Endometrium (tissue), 2 donors: ENCODE measurements around the gene PLD2.
"Not testable (repeated sequence)": the region's sequence is repeated elsewhere in the genome, so short reads cannot be mapped to it uniquely, and the experiment has no call there.

ENCODE experiments used
- FAIRE-seq: peaks from 2 replicates; lab custom pipeline; 2012; peaks lifted over from hg19 to GRCh38; lab: Jason Lieb, UNC
- donor health status: control.
- donor health status: control.

PLD2 gene

DNA sequence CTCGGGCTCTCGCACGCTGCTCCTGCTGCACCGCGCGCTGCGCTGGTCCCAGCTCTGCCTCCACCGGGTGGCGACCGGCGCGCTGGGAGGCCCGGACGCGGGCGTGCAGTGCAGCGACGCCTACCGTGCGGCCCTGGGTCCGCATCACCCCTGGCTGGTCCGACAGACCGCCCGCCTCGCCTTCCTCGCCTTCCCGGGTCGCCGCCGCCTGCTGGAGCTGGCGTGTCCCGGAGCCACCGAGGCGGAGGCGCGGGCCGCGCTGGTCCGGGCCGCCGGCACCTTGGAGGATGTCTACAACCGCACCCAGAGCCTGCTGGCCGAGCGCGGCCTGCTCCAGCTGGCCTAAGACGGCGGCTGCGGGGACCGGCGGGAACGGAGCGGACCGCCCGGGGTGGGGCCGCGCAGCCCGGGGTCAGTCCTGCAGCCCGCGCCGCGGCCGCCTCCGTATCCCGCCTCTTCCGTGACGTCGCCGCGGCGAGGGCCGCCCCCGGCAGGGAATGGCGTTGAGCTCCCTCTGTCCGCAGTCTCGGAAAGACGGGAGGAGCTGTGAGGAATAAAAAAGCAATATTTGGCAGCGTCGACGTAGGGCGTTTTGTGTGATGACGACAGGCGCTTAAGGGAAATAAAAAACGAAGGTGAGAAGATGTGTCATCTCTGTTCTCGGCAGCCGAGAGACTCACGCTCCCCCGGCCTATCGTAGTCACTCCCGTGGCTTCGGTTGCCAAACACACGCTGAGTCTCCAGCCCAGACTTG, 16.8 kb upstream of the PLD2 start:
- no peak for FAIRE-seq

DNA sequence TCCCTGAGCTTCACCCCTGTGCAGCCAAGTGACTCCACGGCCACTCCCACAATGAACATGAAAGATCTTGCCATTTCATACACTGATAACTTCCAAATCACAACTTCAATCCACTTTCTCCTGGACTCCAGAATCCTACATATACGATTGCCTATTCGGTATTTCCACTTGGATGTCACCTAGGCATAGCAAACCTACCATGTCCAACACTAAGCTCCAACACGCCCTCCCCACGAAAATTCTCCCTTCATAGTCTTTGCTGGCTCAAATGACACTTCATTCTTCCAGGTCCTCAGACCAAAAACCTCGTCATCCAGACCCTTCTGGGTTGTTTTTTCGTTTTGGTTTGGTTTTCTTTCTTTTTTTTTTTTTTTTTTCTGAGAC, 16.3 kb upstream of the PLD2 start:
- no peak for FAIRE-seq

DNA sequence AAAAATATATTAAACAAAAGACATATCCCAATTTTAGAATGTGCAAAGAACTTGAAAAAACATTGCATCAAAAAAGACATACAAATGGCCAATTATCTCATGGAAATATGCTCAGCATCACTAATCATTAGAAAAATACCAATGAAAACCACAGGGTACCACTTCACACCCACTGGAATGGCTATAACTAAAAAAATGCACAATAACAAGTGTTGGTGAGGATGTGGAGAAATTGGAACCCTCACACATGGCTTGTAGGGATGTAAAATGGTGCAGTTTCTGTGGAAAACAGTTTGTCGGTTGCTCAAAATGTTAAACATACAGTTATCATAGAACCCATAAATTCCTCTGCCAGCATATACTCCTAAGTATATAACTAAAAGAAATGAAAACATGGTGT, 11.8 kb upstream of the PLD2 start:
- no peak for FAIRE-seq

DNA sequence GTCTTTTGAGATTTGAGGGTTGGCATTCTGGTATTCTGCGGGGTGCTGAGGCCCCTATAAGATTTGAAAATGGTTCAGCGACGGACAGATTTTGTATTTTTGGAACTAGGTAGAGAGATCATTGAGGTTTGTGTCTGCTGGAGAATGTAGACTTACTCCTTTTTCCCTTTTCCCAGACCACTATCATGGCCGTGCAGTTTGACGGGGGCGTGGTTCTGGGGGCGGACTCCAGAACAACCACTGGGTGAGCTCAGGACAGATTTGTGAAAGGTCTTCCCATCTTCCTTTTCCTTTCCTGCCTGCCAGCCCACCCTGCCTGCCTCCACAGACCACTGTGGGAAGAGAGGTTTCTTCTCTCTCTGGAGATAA, 10.4 kb upstream of the PLD2 start:
- FAIRE-seq, result no peak

DNA sequence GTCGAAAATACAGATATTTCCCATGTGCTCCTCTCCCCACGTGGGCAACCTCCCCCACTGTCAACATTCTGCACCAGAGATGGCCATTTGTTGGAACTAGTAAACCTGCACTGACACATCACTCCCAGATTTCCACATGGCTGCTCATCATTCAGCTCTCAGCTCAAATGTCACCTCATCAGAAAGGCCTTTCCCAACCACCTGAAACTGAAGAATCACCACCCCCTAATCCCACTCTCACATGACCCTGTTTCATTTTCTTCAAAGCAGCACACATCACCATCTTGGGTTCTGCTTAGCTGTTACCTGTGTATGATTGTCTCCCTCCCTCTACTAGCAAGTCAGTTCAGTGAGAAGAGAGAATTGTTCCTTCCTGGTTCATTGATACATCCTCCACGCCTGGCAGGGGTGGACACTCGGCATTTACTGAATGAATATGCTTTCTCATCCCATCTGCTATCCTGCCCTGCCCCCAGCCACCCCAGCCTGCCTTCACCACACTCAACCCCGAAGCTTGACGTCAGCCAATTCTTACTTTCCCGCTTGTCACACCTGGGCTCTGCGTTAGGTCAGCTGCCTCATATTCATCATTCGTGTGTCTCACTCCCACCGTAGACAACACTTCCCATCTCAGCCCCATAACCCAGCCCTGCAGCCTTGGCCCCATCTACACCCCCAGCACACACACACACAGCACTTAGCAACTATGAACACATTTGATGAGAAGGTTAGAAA, 6.3 kb upstream of the PLD2 start:
- no peak for FAIRE-seq

DNA sequence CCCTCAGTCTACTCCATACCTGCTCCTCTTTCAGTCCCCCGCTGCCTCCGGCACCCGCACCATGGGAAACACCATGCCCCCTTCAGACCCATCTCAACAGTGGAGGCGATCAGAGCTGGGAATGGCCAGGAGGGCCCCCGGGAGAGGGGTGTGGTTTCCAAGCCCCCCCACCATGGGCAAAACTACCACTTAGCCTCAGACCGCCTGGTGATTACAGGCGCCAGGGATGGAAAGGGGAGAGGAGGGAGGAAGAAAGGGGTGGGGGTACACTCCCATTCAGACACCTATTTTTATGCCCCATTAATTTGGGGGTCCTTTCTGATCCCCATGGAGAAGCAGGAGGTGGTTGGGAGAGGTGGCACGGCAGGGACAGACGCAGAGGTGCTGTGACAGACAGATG, 4.7 kb upstream of the PLD2 start, which contains the start of gene C17orf114:
TSS of gene C17orf114 (minus strand) at position 101 of the 400 bp plus-strand sequence.
- no peak for FAIRE-seq

DNA sequence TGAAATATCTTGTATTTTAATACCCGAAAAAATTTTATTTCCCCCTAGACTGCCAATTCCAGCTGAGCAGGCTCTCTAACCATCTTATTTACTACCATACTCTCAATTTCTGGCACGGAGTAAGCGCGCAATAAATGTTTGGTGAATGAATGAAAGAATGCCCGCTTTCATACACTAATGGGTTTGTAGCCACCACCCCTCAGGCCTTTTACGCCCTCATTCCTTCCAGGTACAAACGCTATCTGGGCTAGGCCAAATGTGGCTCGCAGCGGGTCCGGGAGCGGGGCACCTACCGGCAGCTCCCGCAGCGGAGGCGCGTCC, 536 bp upstream of the PLD2 start:
- FAIRE-seq, result no peak

DNA sequence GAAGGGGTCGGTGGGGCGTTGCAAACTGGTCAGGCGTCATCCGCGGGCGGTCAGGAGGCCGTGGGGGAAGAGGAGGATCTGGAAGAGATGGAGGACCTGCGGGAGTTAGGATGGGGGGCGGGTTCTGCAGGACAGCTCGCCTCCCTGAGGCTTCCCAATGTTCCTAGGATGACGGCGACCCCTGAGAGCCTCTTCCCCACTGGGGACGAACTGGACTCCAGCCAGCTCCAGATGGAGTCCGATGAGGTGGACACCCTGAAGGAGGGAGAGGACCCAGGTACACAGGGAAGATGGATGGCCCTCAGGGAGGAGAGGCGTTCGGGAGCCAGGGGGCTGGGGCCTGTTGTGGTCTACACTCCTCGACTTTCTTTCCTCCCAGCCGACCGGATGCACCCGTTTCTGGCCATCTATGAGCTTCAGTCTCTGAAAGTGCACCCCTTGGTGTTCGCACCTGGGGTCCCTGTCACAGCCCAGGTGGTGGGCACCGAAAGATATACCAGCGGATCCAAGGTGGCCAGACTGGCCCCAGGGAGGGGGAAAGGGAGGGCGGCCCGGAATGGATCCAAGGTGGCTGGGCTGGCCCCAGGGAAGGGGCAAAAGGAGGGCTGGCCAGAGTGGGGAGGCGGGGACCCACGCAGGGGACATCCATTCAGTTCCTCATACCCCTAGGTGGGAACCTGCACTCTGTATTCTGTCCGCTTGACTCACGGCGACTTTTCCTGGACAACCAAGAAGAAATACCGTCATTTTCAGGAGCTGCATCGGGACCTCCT, 839 bp downstream of the PLD2 start:
- no peak for FAIRE-seq

DNA sequence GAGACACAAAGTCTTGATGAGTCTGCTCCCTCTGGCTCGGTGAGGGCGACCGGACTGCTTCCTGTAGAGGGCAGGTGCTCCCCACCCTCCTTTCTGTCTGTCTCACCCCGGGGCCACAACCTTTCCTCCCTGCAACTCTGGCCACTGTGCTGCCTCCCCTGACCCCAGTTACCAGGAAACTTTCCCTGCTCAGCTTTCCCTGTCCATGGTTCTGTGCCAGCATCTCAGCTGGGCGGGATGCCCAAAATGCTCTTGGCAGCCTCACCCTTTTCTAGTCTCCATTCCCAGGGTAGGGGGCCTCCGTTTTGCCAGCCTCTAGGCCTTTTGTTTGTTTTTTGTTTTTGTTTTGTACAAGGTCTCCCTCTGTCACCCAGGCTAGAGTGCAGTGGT, 1.4 kb downstream of the PLD2 start:
- no peak for FAIRE-seq

DNA sequence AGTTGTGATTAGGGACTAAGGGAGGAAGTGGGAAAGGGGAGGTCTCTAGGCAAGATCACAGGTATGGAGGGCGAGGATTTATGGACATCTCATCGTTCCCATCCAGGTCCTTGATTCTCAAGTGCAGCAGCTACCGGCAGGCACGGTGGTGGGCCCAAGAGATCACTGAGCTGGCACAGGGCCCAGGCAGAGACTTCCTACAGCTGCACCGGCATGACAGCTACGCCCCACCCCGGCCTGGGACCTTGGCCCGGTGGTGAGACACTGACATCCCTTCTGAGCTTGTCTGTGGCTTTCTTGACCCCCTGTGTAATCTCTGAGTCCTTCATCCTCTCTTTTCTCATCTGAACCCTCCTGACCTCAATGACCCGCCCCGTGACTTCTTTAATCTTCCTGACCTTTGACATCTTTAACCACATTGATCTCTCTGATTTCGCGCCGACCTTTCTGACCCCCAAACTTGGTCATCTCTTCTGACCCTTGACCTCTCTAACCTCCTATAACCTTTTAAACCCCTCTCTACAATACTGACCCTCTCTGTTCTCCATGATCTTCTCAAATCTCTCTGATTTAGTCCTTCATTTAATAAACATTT, 3.8 kb downstream of the PLD2 start:
- no peak for FAIRE-seq

DNA sequence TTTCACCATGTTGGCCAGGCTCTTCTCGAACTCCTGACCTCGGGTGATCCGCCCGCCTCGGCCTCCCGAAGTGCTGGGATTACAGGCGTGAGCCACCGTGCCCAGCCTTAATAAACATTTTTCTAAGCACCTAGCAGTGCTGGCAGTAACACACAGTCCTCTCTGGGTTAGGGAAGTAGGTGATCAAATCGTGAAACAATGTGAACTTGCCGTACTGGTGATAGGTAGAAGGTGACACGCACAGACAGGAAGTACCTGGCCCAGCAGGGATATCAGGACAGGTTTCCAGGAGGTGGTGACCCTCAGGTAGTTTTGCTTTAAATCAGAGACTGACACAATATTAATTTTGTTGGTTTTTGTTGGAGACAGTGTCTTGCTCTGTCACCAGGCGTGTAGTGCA, 4.5 kb downstream of the PLD2 start:
- no peak for FAIRE-seq

DNA sequence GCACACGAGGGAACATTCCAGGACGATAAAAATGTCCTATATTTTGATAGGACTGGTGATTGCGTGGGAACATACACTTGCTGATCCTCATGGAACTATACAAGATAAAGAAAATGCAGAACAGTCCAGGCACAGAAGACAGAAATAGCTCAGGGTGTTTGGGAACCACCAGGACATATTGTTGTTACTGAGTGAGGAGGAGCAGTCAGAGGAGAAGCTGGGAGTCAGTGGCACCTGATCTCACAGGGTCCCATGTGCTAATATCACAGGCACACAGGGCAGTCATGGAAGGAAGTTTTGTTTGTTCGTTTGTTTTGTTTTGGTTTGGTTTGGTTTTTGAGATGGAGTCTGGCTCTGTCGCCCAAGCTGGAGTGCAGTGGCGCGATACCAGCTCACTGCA, 5.7 kb downstream of the PLD2 start:
- no peak for FAIRE-seq

DNA sequence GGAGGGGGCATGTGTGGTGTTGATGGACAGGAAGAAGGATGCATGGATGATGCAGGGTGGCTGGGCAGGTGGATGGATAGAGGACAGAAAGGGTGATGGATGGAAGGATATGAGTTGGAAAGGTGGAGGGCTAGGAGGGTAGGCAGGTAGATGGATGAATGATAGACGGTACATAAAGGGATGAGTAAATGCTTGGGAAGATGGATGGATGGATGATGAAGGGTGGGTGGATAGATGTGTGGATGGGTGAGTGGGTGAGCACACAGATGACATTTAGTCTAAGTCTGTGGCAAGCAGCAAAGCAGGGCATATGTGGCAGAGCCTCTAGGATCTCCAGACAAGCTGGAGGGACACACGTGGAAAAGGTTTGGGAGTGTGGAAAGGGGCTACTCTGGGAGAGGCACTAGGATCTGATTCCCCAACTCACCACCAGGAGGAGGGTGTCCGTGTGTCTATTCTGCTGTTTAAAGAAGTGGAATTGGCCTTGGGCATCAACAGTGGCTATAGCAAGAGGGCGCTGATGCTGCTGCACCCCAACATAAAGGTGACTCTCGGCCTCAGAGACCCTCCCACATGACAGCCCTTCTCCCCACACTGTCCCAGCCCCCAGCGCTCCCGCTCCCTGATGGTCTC, 8.2 kb downstream of the PLD2 start:
- no peak for FAIRE-seq

DNA sequence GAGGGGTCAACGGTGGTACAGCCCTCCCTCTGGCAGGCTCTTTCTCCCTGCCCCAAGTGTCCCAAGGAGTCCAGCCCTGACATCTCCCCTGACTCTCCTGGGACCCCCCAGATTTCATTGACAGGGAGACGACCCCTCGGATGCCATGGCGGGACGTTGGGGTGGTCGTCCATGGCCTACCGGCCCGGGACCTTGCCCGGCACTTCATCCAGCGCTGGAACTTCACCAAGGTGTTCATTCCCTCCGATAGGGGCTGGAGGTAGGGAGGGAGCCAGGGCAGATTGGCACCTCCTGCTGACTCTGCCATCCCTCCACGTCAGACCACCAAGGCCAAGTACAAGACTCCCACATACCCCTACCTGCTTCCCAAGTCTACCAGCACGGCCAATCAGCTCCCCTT, 9.9 kb downstream of the PLD2 start:
- FAIRE-seq, result no peak

DNA sequence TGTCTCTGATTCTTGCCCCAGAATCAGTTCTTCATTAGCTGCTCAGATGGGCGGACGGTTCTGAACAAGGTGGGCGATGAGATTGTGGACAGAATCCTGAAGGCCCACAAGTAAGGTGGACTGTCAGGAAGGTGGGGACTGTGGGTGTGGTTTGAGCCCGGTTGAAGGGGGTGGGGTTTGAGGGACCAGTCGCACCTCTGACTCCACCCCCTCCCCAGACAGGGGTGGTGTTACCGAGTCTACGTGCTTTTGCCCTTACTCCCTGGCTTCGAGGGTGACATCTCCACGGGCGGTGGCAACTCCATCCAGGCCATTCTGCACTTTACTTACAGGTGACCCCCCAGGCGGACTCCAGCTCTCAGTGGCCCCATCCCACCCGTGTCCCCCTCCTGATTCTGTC, 11.3 kb downstream of the PLD2 start:
- FAIRE-seq, result no peak

DNA sequence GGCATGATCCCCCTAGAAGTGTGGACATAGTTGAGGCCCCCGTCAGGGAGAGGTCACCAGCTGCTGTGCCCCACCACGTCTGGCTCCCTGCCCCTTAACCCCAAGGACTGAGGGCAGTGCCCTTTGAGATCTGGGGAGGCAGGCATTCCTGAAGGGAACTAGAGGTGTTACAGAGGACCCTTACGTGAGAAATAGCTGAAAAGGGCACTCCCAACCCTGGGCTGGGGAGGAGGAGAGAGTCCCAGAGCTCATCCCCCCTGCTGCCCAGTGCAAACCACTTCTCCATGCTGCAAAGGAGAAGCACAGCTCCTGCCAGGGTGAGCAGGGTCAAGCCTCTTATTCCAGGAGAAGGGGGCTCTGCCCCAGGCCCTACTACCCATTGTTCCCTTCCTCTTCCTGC, 15.9 kb downstream of the PLD2 start:
- no peak for FAIRE-seq

DNA sequence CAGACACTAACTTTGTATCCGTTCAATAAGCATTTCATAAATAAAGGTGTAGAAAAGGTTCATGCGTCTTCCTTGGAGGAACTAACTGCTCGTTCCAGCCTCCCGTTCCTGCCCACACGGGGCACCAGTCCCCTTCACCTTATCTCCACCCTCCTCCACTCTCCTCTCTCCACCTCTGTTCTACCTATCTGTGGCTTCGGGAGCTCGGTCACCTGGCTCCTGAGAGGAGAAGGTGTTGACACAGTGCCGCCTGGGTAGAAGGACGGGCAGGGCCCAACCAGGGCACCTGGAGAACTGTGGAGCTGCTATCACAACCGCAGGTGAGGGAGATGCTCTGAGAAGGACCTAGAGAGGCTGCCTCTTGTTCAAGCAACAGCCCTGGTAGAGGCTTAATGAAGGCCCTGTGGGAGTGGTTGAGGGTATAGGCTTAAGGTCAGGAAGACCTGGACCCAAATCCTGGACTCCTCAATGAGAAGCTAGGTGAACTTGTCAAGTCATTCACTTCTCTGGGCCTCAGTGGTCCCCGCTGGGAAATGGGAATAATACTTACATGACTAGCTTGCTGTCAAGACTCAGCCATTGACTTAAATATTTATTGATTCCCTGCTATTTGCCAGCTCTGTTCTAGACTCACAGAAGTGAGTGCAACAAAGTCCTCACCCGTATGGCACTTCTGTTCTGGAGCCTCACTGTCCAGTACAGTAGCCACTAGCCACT, 16.6 kb downstream of the PLD2 start:
- FAIRE-seq, result no peak

DNA sequence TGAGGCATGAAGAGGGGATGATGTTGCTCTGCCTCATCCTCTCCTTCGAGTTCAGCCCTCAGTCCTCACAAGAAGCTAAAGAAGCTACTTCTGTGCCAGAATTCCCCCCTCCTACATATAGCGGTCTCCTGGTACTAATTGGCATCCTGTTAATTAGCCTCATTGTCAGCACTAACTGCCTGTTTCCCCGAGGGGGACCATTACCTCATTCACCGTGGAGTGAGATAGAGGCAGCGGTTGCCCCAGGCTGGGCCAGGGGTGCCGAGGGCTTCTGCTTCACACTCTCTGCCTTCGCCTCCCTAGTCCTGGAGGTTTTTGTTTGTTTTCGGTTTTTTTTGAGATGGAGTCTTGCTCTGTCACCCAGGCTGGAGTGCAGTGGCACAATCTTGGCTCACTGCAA, 20.4 kb downstream of the PLD2 start:
- FAIRE-seq, result no peak

DNA sequence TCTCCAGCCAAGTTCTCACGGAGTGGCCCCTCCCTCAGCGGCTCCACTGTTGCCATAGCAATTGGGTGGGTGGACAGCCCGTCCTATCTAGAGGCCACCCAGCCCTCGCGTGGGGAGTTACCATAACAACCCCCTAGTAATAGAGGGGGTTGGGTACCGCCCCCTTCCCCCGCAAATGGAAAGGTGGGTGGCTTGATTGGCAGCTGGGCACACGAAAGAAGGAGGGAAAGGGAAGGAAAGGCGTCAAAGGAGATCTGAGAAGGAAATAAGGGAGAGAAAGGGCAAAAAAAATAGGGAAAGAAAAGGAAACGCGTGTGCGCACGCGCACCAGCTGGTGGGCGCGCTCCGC, 25.9 kb downstream of the PLD2 start:
- FAIRE-seq, result not testable (repeated sequence)

DNA sequence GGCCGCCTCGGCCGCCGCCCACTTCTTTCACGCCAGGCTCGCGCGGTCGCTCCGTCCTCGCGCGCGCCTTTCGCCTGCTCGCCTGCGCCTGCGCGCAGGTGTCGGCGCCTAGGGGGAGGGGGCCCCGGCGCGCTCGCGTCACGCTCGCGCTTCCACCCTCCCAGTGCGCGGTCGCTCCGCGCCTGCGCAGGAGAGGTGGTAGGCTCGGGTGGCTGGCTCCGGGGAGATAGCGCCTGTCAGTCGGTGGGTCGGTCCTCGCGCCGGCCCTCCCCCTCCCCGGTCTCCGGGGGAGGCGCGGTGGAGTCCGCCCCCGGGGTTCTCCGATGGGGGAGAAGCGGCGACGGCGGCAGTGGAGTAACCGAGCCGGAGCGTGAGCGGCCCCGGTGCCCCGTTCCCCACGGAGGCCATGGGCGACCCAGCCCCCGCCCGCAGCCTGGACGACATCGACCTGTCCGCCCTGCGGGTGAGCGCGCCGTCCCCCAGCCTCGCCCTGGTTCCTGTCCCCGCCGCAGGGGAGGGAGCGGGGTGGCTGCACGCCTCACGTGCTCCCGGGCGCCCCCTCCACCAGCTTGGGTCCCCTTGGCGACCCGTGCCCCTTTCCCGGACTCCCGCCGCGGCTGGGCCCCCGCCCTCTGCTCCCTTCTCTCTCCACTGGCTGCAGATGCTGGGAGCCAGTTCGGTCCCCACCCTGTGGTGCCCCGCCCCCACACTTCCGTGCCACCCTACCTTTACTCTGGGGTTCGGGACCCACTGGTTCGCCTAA, 26.4 kb downstream of the PLD2 start, which contains the start of gene MINK1:
TSS of gene MINK1 (plus strand) at position 163 of the 763 bp plus-strand sequence. CDS start at position 407, 244 bp downstream.
- FAIRE-seq, result no peak
